HCT116 (cell line): ENCODE measurements around the gene OTOA. TPM values are rescaled to one million over a fixed set of nuclear protein-coding genes. Genes with fewer than 3 reads are reported as not detected.
"Not testable (repeated sequence)": the region's sequence is repeated elsewhere in the genome, so short reads cannot be mapped to it uniquely, and the experiment has no call there.

Experiments
- ATAC-seq: fragments of 200-7000 bp; cut with Tn5 transposase; 2 replicates; pipeline ENCODE4 v1.9.1; 2020; ENCODE audit warnings: mild to moderate bottlenecking, moderate library complexity
- BruUV-seq: library from RNA; stranded (reverse); fragments of 400-500 nt; replicated peaks from 2 replicates; lab custom pipeline; 2021; lab: Mats Ljungman, UMichigan
- CTCF ChIA-PET: fragments of 300-600 bp; sonication (Branson Sonifier 250); formaldehyde crosslinking; loops from one replicate; lab custom pipeline; 2021; ENCODE audit warnings: antibody characterized with exemption; lab: Charles Lee
- POLR2A ChIA-PET: fragments of 300-600, 350-600 bp; sonication (Branson Sonifier 250); formaldehyde crosslinking; loops from one replicate; lab custom pipeline; 2021; ENCODE audit warnings: antibody characterized with exemption; lab: Charles Lee
- RAD21 ChIA-PET, 2 experiments: fragments of 300-600 bp; sonication (Branson Sonifier 250); formaldehyde crosslinking; loops; one replicate each; lab custom pipeline; 2023; ENCODE audit warnings: low total read pairs in 2 of 2; ENCODE audit not compliant: uncharacterized antibody in 2 of 2, unreplicated experiment in 2 of 2, low non-redundant PET in 1 of 2; lab: Charles Lee
- DNase-seq: peaks from one replicate; pipeline ENCODE4 v3.0.0-alpha.2; 2010; ENCODE audit warnings: low read depth, low spot score
- H2AFZ ChIP-seq: fragments of 200-600 bp; shearing (Covaris generic), sonication (generic); 2 replicates; pipeline ENCODE4 v1.6.1; 2017; ENCODE audit warnings: low read depth, mixed run types, mixed read lengths, antibody characterized with exemption, low read length; ENCODE audit not compliant: poor library complexity, severe bottlenecking
- H3K27ac ChIP-seq: 2 replicates; pipeline ENCODE4 v1.5.1; 2012; ENCODE audit warnings: low read depth, low read length
- H3K27me3 ChIP-seq: fragments of 200-600 bp; sonication (generic); 2 replicates; pipeline ENCODE4 v1.6.1; 2016; ENCODE audit warnings: mixed run types, low read length, mixed read lengths; ENCODE audit not compliant: insufficient read depth
- H3K36me3 ChIP-seq, 2 experiments: fragments of 200-500 bp in 1 of 2; fragments of 200-600 bp in 1 of 2; sonication (Bioruptor generic) in 1 of 2; sonication (generic) in 1 of 2; 2 replicates each; pipeline versions ENCODE4 v1.5.1 to v1.6.1; 2014 to 2016; ENCODE audit warnings: low read length in 2 of 2, inconsistent platforms in 1 of 2, mixed read lengths in 1 of 2, mixed run types in 1 of 2; ENCODE audit not compliant: insufficient read depth in 2 of 2, control insufficient read depth in 1 of 2
- H3K4me1 ChIP-seq, 2 experiments: fragments of 200-600 bp in 1 of 2; sonication (generic) in 1 of 2; 2 replicates each; pipeline versions ENCODE4 v1.5.1 to v1.6.1; 2012 to 2017; ENCODE audit warnings: low read length in 2 of 2, inconsistent platforms in 1 of 2, mild to moderate bottlenecking in 1 of 2, mixed read lengths in 1 of 2, mixed run types in 1 of 2, moderate library complexity in 1 of 2; ENCODE audit not compliant: insufficient read depth in 2 of 2, control insufficient read depth in 1 of 2
- H3K4me2 ChIP-seq: fragments of 200-600 bp; sonication (generic); 2 replicates; pipeline ENCODE4 v1.6.1; 2017; ENCODE audit warnings: mixed run types, low read length, mixed read lengths
- H3K4me3 ChIP-seq, 2 experiments: fragments of 200-600 bp in 1 of 2; sonication (generic) in 1 of 2; replicated peaks in 1 of 2; 2 replicates each; pipeline ENCODE4 v1.5.1; 2011 to 2016; ENCODE audit warnings: low read length in 2 of 2, control low read depth in 1 of 2, low read depth in 1 of 2, mild to moderate bottlenecking in 1 of 2, mixed read lengths in 1 of 2, mixed run types in 1 of 2
- H3K79me2 ChIP-seq: fragments of 200-600 bp; sonication (generic); 2 replicates; pipeline ENCODE4 v1.6.1; 2017; ENCODE audit warnings: mild to moderate bottlenecking, mixed run types, low read length, moderate library complexity, mixed read lengths; ENCODE audit not compliant: insufficient read depth
- H3K9ac ChIP-seq: fragments of 200-600 bp; sonication (generic); 2 replicates; pipeline ENCODE4 v1.6.1; 2016; ENCODE audit warnings: low read length, mixed read lengths
- H3K9me2 ChIP-seq: fragments of 200-600 bp; sonication (generic), shearing (Covaris generic); 2 replicates; pipeline ENCODE4 v1.6.1; 2017; ENCODE audit warnings: mixed run types, mild to moderate bottlenecking, moderate library complexity; ENCODE audit not compliant: insufficient read depth
- H3K9me3 ChIP-seq, 2 experiments: fragments of 200-500 bp in 1 of 2; fragments of 200-600 bp in 1 of 2; sonication (Bioruptor generic) in 1 of 2; sonication (generic) in 1 of 2; 2 replicates each; pipeline ENCODE4 v1.6.1; 2014 to 2017; ENCODE audit warnings: low read length in 2 of 2, mixed read lengths in 2 of 2, inconsistent platforms in 1 of 2, low read depth in 1 of 2, mild to moderate bottlenecking in 1 of 2, mixed run types in 1 of 2, moderate library complexity in 1 of 2; ENCODE audit not compliant: control insufficient read depth in 1 of 2, insufficient read depth in 1 of 2
- H4K20me1 ChIP-seq: fragments of 200-600 bp; sonication (generic), shearing (Covaris generic); 2 replicates; pipeline ENCODE4 v1.6.1; 2017; ENCODE audit warnings: mixed run types, mild to moderate bottlenecking, moderate library complexity; ENCODE audit not compliant: insufficient read depth
- RAD21 ChIP-seq: IDR thresholded peaks from 2 replicates; pipeline ENCODE4 v1.6.1; 2012; ENCODE audit warnings: low read depth, mild to moderate bottlenecking
- intact Hi-C: fragments of 100-400 bp; cut with micrococcal nuclease; formaldehyde crosslinking; loops from 2 replicates; pipeline ENCODE4 v1.10.0; 2022
- total RNA-seq: library from RNA; stranded (reverse); gene quantifications from one replicate; pipeline ENCODE4 v1.2.1, GENCODE V29; 2021; ENCODE audit not compliant: unreplicated experiment
- TF ChIP-seq, protein P1 (sequence below), 3 experiments: fragments of 200-600 bp in 1 of 3; sonication (generic) in 1 of 3; IDR thresholded peaks in 2 of 3; conservative IDR thresholded peaks in 1 of 3; 2 replicates each; pipeline ENCODE4 v1.5.1; 2012 to 2017; ENCODE audit warnings: low read depth in 2 of 3, low read length in 2 of 3, antibody characterized with exemption in 1 of 3, borderline replicate concordance in 1 of 3, control low read depth in 1 of 3, mild to moderate bottlenecking in 1 of 3, mixed read lengths in 1 of 3, mixed run types in 1 of 3, moderate library complexity in 1 of 3; ENCODE audit not compliant: insufficient read depth in 1 of 3

Gene OTOA
- total RNA-seq, 1 experiment from 2014 or later, result not detected

DNA sequence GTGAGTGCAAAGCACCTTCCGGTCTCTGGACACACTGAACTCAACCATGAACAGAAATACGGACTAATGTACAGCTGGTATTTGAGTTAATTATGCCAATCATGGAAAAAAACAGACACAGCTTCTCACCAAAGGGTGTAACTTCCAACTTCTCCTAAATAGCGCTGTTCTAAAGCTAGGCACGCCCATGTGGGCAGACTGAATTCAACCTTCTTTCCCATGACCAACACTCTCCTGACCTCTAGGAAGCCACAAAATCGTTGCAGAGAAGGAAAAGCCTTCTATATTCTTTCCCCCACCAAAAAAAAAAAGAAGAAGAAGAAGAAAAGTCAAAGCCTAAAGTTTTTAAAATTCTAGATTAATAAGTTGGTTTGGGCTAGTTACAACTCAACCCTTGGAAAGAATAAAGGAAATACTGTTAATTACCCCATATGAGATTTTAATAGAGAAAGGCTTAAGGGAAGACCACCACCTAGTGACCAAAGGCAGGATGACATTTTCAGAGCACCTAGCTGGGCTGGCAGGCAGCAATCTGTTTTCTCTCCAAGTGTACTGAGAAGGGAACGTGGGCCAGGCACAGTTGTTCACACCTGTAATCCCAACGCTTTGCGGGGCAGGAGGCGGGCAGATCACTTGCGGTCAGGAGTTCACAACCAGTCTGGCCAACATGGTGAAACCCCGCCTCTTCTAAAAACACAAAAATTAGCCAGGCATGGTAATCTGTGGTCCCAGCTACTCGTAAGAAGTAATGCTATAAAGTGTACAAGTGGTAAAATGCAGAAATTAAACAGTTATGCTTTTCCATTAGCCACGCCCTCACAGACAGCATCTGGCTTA, 138.0 kb downstream of the OTOA start:
- ATAC-seq, result peak; percentile 90
- H3K79me2 ChIP-seq, H3K36me3 ChIP-seq, H3K9me2 ChIP-seq, H3K4me2 ChIP-seq, H3K9ac ChIP-seq, H3K4me1 ChIP-seq, H3K27ac ChIP-seq, BruUV-seq, DNase-seq, H3K9me3 ChIP-seq, H3K27me3 ChIP-seq, POLR2A ChIA-PET, H4K20me1 ChIP-seq, H2AFZ ChIP-seq, RAD21 ChIA-PET, H3K4me3 ChIP-seq: not testable (repeated sequence)
- intact Hi-C loops, result loop anchor here (10.0 kb wide), 1 partner anchor 147 kb away; the partner anchor contains the start of gene IGSF6
- TF ChIP-seq, protein P1, sequence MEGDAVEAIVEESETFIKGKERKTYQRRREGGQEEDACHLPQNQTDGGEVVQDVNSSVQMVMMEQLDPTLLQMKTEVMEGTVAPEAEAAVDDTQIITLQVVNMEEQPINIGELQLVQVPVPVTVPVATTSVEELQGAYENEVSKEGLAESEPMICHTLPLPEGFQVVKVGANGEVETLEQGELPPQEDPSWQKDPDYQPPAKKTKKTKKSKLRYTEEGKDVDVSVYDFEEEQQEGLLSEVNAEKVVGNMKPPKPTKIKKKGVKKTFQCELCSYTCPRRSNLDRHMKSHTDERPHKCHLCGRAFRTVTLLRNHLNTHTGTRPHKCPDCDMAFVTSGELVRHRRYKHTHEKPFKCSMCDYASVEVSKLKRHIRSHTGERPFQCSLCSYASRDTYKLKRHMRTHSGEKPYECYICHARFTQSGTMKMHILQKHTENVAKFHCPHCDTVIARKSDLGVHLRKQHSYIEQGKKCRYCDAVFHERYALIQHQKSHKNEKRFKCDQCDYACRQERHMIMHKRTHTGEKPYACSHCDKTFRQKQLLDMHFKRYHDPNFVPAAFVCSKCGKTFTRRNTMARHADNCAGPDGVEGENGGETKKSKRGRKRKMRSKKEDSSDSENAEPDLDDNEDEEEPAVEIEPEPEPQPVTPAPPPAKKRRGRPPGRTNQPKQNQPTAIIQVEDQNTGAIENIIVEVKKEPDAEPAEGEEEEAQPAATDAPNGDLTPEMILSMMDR (IDR thresholded peaks at IDR 0.05 in 2 of 3, conservative IDR thresholded peaks at IDR 0.05 in 1 of 3; ENCODE audit: borderline replicate concordance in 1 of 3, insufficient read depth in 1 of 3, low read depth in 2 of 3, low read length in 2 of 3), result peak; percentile 27; a peak in 5 of 6 replicates
- TF ChIP-seq RAD21, result peak; percentile 41
- CTCF ChIA-PET, result interaction anchor here (0.6 to 0.9 kb wide), 2 partner anchors 145 to 219 kb away, joined by 3 read pairs; no protein-coding TSS in a partner anchor

GRCh38 chr16:21802375-21802663, 138.6 kb downstream of the OTOA start:
- H3K27me3 ChIP-seq, H3K4me3 ChIP-seq, H3K4me2 ChIP-seq, H3K9ac ChIP-seq, H3K27ac ChIP-seq, H3K9me2 ChIP-seq, H3K36me3 ChIP-seq, RAD21 ChIA-PET, H2AFZ ChIP-seq, DNase-seq, ATAC-seq, H3K4me1 ChIP-seq, POLR2A ChIA-PET, H3K79me2 ChIP-seq, H3K9me3 ChIP-seq, H4K20me1 ChIP-seq, BruUV-seq: not testable (repeated sequence)
- intact Hi-C loops, result loop anchor here (10.0 kb wide), 1 partner anchor 148 kb away; the partner anchor contains the start of gene IGSF6
- CTCF ChIA-PET, result interaction anchor here (0.6 to 0.9 kb wide), 2 partner anchors 145 to 218 kb away, joined by 3 read pairs; no protein-coding TSS in a partner anchor

Other genes starting within 250 kb of the OTOA start
- 41.4 TPM for gene METTL9, start 64.4 kb upstream of the OTOA start, total RNA-seq
- not detected for gene IGSF6, start 11.4 kb upstream of the OTOA start, total RNA-seq
- gene NPIPB4, start 193.8 kb downstream of the OTOA start, total RNA-seq, result 68.3 TPM